ENCODE data around the gene PDE9A.

- TF ChIP-seq POLR2AphosphoS5 (IDR thresholded peaks at IDR 0.05; ENCODE audit: low read depth, low read length): no peak
- TF ChIP-seq POLR2A (IDR thresholded peaks at IDR 0.05; ENCODE audit: low read depth, low read length): no peak
Observed at GRCh38 chr21:42673633-42674328, 20.4 kb downstream of the PDE9A start.
